ENCODE measurements around the gene KNDC1.

DNA sequence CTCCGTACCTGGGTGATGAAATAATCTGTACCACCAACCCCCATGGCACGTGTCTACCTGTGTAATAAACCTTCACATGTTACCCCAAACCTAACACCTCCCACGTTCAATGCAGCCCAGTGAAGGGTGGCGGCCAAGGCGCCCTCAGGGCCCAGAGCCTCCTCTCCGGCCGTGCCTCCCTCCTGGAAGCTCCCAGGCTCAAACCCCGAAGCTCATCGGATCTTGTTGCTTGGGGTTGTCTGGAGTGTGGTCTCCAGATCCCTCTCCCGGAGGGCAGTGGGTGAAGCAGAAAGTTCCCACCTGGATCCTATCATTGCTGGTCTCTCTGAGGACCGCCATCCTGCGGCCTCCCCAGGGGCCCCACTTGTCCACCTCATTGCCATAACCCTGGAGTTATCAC is 9.4 kb upstream of the KNDC1 start:
- TF ChIP-seq, protein P1, sequence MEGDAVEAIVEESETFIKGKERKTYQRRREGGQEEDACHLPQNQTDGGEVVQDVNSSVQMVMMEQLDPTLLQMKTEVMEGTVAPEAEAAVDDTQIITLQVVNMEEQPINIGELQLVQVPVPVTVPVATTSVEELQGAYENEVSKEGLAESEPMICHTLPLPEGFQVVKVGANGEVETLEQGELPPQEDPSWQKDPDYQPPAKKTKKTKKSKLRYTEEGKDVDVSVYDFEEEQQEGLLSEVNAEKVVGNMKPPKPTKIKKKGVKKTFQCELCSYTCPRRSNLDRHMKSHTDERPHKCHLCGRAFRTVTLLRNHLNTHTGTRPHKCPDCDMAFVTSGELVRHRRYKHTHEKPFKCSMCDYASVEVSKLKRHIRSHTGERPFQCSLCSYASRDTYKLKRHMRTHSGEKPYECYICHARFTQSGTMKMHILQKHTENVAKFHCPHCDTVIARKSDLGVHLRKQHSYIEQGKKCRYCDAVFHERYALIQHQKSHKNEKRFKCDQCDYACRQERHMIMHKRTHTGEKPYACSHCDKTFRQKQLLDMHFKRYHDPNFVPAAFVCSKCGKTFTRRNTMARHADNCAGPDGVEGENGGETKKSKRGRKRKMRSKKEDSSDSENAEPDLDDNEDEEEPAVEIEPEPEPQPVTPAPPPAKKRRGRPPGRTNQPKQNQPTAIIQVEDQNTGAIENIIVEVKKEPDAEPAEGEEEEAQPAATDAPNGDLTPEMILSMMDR (IDR thresholded peaks at IDR 0.05; ENCODE audit: low read length) = no peak
- TF ChIP-seq EZH2phosphoT487 (IDR thresholded peaks at IDR 0.05; ENCODE audit: low read length) (no peak), EZH2 (optimal IDR thresholded peaks at IDR 0.05; ENCODE audit: low read depth, low read length) (no peak)

Data from MM.1S (cell line).